NCI-H345 treated with DMSO at 0.1 percent for 48 hours (cell line): ENCODE results near the gene NUDT22.

Experiments
- DNase-seq: peaks from one replicate; lab custom pipeline; 2025; ENCODE audit not compliant: unreplicated experiment; lab: John Stamatoyannopoulos, UW

Gene NUDT22

DNA sequence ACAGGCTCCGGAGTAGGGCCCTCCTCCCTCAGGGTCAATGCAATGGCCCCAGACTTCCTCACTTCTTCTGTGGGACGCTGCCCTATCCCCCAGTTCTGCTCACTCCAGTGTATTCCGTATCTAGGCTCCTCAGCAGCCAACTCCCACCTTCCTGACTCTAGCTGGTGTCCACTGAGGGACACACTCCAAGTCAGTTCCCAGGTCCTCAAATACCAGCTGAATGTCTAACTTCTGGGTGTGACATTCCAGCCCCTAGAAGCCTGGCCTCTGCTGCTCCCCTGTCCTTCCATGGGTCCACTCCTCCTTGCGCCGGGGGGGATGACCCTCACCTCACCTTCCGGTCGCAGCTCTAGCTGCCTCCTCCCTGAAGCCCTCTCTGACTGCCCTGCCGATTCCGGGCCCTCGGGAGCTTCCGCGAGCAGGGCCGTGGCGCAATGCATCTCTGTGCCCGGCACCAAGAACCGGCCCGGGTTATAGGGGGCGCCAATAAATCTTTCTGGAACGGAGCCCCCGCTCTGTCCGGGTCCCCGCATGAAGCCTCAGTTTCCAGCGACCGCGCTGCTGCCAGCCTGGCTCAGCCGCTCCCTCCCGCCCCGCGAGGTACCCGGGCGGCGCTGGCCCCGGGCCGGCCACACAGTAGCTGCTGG is 42.9 kb downstream of the NUDT22 start:
- no peak for DNase-seq

DNA sequence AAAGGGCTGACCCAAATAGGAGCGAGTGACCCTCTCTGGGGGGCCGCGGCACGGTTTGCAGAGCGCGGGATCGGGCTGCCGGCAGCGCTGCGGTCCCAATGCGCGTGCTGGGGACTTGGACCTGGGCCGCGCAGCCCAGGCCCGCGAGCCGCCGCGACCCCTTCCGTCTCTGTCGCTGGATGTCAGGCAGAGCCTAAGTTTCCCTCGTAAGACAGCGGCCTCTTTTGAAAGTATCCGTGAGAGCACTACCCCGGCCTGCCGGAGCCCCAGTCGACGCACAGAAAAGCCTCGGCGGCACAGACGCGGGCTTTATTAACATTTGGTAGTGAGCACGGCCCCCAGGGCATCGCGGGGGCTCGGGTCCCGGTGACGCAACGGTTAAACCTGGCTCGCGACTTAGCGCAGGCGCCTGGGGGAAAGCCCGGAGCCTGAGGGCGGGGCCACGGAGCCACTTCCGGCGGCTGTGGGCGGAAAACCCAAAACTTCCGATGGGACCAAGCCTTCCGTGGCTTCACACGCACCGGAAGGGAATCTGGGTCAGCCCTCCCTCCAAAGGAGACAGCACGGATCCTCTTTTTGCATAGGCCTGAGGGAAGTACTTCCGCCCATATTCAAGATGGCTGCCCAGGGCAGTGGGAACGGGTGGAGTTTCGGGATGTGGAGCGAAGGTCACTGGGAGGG is 43.6 kb downstream of the NUDT22 start:
- DNase-seq = peak; percentile 98

DNA sequence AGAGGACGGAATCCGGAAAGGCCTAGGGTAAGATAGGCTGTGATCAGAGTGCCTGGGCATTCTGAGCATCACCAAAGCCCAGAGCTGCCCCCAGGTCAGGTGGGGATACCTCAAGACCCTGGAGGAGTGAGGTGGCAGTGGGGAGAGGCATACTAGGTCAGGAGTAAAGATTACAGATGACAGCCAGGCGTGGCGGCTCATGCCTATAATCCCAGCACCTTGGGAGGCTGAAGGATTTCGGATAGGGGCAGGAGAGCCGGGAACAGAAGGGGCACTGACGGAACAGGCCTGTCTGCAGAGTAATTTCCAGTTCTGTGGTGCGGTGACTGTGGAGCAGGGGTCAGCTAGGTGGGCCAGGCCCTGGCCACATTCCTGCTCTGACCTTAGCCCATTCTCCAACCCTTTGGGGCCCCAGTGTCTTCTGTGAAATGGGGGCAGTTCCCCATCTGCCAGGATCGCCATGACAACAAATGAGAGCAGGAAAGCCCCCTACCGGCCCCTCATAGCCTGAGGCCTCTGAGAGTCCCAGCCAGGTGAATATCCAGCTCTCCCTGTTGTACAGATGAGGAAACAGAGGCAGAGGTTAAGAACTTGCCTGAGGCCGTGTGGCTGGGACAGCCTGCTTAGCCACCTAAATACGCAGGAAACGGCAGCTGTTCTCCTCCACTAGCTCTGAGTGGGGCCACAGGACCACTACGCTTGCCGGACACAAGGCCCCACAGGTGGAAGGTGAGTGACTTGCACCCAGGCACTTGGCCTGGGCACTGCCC is 49.1 kb downstream of the NUDT22 start:
- no peak for DNase-seq

DNA sequence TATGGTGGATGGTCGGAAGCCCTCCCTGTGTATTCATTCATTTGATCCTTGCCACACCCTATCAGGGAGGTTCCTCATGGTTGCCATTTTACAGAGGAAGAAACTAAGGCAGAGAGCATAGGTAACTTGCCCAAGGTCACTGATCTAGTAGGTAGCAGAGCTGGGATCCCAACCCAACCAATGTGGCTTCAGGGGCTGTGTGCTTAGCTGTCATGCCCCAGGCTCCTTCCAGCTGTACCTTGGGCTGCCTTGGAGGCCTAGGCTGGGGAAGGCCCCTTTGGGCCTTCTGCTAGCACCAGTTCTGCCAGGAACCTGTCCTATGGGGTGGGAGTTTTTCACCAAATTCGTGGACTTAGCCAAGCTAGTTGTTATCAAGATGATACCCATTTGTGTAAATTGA is 49.8 kb downstream of the NUDT22 start:
- DNase-seq = no peak

DNA sequence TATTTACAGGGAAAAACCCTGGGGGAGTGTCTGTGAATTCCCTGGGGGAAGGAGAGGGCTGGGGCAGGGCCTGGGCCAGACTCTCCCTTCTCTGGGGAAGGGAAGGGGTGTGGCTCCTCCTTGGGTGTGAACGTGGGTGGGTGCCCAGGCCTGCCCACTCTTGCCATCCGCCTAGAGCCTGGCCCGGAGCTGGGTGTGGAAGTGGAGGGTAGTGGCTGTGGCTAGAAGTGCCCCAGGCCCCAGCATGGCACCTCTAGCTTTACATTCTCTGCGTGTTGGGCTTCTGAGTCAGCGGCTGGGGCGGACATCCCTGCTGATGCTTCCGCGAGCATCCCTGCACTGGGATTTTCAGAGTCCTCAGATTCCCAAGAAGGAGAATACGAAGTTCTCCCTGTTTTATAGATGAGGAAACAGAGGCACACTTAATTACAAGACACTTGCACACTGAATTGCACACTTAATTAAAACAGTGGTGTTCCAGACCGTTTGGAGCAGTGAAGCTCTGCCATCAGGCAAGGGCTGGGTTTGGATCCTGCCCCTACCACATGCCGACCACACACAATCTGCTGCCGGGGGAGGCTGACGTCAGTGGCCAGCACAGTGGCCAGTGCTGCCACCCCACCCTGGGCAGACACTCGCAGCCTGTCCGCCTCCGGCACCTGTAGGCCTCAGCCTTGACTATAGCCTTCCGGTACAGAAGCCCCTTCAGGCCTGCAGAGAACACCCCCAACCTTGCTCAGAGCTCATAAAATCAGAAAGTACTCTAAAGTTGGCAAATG is 50.8 kb downstream of the NUDT22 start:
- DNase-seq = no peak

DNA sequence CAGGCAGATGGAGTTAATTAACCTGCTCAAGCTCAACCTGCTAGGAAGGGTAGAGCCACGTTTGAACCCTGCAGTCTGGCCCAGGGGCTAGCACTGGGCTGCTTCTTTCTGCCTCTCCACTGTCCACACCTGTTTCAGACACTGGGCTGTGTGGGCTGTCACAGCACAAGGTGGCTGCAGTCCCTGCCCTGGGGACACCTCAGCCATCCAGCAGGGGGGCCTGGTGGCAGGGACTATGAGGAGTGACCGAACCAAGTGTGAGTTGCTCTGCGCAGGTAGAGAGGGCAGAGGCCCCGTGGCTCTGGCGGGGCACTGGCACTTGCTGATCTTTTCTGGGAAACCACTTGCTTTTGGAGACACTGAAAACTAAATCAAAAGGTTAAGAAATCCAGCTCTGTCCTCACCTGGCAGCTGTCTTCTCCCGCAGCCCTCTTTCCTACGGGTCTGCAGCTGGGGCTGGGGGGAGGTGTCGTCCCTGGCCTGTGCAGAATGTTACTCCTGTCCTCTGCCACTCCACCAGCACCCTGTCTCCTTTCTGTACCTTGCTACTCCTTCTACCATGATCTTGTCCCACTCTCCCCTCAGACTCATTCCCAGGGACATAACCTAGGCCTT is 52.6 kb downstream of the NUDT22 start:
- DNase-seq = no peak
